Progenitor cell of endocrine pancreas (in vitro differentiated cells): ENCODE measurements around the gene AGBL1. TPM values are rescaled to one million over a fixed set of nuclear protein-coding genes. Genes with fewer than 3 reads are reported as not detected.

Source experiments
- DNase-seq: peaks from one replicate; pipeline ENCODE4 v3.0.0; 2021; ENCODE audit warnings: low spot score; ENCODE audit not compliant: unreplicated experiment
- H3K27ac Mint-ChIP-seq: 2 replicates; pipeline ENCODE4 v1.8.0; 2021; ENCODE audit warnings: mild to moderate bottlenecking, moderate library complexity, mixed read lengths
- H3K27me3 Mint-ChIP-seq: 2 replicates; pipeline ENCODE4 v1.8.0; 2021; ENCODE audit warnings: mixed read lengths
- H3K36me3 Mint-ChIP-seq: 2 replicates; pipeline ENCODE4 v1.8.0; 2022; ENCODE audit warnings: mixed read lengths; ENCODE audit not compliant: insufficient read depth
- H3K4me1 Mint-ChIP-seq: 2 replicates; pipeline ENCODE4 v1.8.0; 2021; ENCODE audit warnings: low read depth, mixed read lengths
- H3K4me3 Mint-ChIP-seq: 2 replicates; pipeline ENCODE4 v1.8.0; 2021; ENCODE audit warnings: low read depth, mild to moderate bottlenecking, moderate library complexity, mixed read lengths
- H3K9me3 Mint-ChIP-seq: 2 replicates; pipeline ENCODE4 v1.8.0; 2021; ENCODE audit warnings: low read depth, mixed read lengths
- total RNA-seq: library from RNA; stranded (reverse); gene quantifications from 2 replicates; pipeline ENCODE4 v1.2.1, GENCODE V29; 2021
- TF ChIP-seq, protein P1 (sequence below): fragments of 200-600 bp; sonication (generic); IDR thresholded peaks from one replicate; pipeline ENCODE4 v1.5.0; 2021; ENCODE audit warnings: antibody characterized with exemption, mild to moderate bottlenecking; ENCODE audit not compliant: unreplicated experiment

AGBL1 gene
- total RNA-seq, 1 donor from 2014 or later, result not detected

DNA sequence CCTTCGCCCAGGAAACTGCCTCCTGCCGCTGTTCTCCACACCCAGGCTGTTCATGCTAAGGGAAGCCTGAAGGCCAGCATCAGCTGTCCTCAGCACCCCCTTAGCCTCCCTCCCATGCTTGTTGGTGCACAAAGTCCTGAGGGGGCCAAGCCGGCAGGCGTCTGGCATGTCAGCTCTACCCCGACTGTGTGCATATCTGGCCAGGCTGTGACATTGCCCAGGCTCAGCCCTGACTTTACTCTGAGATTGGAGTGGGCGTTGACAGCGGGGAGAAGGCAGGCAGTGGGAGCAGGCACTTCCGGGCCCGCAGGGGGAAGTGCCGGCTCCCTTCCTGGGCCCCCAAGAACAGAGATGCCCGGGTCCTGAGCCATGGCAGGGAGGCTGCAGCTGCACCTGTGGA, 492.2 kb downstream of the AGBL1 start:
- no peaks in the 10 kb centered on the region for H3K9me3 Mint-ChIP-seq
- peaks cover 3% of the 10 kb centered on the region for H3K27me3 Mint-ChIP-seq
- H3K4me3 Mint-ChIP-seq, result no peak overlapping the region
- TF ChIP-seq, protein P1, sequence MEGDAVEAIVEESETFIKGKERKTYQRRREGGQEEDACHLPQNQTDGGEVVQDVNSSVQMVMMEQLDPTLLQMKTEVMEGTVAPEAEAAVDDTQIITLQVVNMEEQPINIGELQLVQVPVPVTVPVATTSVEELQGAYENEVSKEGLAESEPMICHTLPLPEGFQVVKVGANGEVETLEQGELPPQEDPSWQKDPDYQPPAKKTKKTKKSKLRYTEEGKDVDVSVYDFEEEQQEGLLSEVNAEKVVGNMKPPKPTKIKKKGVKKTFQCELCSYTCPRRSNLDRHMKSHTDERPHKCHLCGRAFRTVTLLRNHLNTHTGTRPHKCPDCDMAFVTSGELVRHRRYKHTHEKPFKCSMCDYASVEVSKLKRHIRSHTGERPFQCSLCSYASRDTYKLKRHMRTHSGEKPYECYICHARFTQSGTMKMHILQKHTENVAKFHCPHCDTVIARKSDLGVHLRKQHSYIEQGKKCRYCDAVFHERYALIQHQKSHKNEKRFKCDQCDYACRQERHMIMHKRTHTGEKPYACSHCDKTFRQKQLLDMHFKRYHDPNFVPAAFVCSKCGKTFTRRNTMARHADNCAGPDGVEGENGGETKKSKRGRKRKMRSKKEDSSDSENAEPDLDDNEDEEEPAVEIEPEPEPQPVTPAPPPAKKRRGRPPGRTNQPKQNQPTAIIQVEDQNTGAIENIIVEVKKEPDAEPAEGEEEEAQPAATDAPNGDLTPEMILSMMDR, result no peak
- H3K36me3 Mint-ChIP-seq, result no peaks in the 10 kb centered on the region
- H3K4me1 Mint-ChIP-seq, result no peaks in the 10 kb centered on the region
- no peak overlapping the region for H3K27ac Mint-ChIP-seq
- no peak for DNase-seq

DNA sequence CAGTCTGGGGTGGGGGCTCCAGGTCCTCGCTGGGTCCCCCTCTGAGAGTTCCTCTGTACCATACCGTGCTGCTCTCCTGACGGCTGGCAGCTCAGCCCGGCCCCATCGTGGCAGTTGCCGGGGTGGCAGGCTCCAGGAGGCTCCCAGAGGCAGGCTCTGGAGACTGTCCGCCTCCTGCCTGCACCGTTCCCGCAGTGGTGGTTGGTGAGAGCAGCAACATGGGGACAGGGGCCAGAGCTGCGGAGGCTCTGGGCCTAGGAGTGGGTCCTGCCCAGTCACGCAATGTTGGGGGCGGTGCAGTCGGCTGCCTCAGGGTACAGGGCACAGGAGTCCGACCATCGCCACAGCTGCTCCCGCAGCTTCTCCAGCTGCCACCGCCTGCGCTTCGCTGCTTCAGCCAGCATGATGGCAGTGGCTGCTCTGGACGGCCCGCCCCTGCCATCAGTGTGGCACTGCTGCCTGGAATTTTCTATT, 492.7 kb downstream of the AGBL1 start:
- no peak overlapping the region for H3K27ac Mint-ChIP-seq
- no peaks in the 10 kb centered on the region for H3K36me3 Mint-ChIP-seq
- H3K4me1 Mint-ChIP-seq, result no peaks in the 10 kb centered on the region
- no peaks in the 10 kb centered on the region for H3K27me3 Mint-ChIP-seq
- TF ChIP-seq, protein P1, result no peak
- H3K9me3 Mint-ChIP-seq, result no peaks in the 10 kb centered on the region
- H3K4me3 Mint-ChIP-seq, result no peak overlapping the region
- no peak for DNase-seq

DNA sequence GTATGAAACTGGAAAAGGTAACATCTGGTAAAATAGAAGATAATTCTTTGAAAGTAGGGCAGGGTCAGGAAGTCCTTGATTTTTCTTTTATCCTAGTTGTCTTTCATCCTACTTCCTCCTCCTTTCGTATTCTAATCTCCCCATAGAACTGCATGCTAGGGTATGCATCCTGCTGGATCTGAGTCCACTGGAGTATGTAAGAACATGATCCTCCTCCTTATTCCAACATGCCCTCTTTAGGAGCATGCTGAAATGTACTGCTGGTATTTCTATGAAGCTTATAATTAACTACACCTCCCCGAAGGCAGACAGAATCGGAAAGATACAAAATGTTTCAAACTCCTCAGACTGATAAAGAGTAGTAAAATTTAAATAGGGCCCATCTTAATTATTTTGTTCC, 493.8 kb downstream of the AGBL1 start:
- TF ChIP-seq, protein P1, result no peak
- no peaks in the 10 kb centered on the region for H3K27me3 Mint-ChIP-seq
- no peak overlapping the region for H3K27ac Mint-ChIP-seq
- no peak for DNase-seq
- no peak overlapping the region for H3K4me3 Mint-ChIP-seq
- no peaks in the 10 kb centered on the region for H3K4me1 Mint-ChIP-seq
- H3K9me3 Mint-ChIP-seq, result no peaks in the 10 kb centered on the region
- no peaks in the 10 kb centered on the region for H3K36me3 Mint-ChIP-seq

DNA sequence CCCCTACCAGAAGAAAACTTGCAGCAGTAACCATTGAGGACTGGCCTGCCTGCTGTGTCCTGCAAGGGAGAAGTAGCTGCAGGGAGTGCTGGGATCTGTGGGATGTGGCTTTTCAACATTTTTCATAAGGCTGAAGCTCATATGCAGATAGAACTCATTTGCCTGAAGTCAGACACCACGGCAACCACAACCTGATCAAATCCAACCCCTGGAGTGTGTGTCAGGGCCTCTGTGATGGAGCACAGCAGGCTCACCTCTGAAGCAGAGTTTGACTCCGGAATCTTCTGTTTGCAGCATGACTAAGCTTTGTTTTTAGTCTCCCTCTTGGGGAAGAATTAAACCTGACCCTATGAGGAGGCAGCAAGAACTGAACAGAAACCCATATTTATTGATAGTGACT, 508.7 kb downstream of the AGBL1 start:
- Mint-ChIP-seq H3K27ac (no peak overlapping the region), H3K27me3 (no peaks in the 10 kb centered on the region), H3K36me3 (no peaks in the 10 kb centered on the region), H3K4me3 (no peak overlapping the region), H3K9me3 (peaks cover 6% of the 10 kb centered on the region), H3K4me1 (peaks cover 3% of the 10 kb centered on the region)
- TF ChIP-seq, protein P1, result no peak
- DNase-seq, result no peak

DNA sequence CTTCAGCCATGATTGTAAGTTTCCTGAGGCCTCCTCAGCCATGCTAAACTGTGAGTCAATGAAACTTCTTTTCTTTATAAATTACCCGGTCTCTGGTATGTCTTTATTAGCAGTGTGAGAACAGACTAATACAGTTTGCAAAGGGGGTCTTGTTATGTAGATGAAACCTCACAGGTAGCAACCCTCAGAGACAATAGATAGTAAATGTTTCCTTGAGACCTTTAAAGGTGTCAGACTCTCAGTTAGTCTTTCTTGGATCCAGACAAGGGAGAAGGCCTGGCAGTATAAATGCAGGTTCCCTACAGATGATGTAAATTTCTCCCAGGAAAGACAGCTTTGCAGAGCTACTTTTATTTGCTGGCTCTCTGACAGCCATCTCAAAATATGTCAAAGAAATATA, 510.8 kb downstream of the AGBL1 start:
- Mint-ChIP-seq H3K36me3 (no peaks in the 10 kb centered on the region), H3K9me3 (peaks cover 5% of the 10 kb centered on the region), H3K27ac (no peak overlapping the region), H3K27me3 (no peaks in the 10 kb centered on the region), H3K4me1 (peaks cover 3% of the 10 kb centered on the region), H3K4me3 (no peak overlapping the region)
- TF ChIP-seq, protein P1, result no peak
- no peak for DNase-seq
